HL-60 (cell line): ENCODE measurements around the gene MTG2.
A peak's percentile ranks its signal among the peaks of the same experiment; 100 is the strongest.

Experiments used
- DNase-seq, 2 experiments: peaks; one replicate each; pipeline ENCODE4 v3.0.0-alpha.2; 2010 to 2020; ENCODE audit warnings: low read depth in 1 of 2, low spot score in 1 of 2
- H3K27ac ChIP-seq: fragments of 250-450 bp; sonication (Bioruptor Pico); replicated peaks from 2 replicates; pipeline ENCODE4 v1.5.1; 2020; ENCODE audit warnings: mild to moderate bottlenecking, moderate library complexity
- H3K27me3 ChIP-seq: fragments of 250-450 bp; sonication (Bioruptor Pico); 2 replicates; pipeline ENCODE4 v1.5.1; 2021; ENCODE audit warnings: mild to moderate bottlenecking, moderate library complexity; ENCODE audit not compliant: insufficient read depth, poor library complexity, severe bottlenecking
- H3K4me3 ChIP-seq: replicated peaks from 2 replicates; pipeline ENCODE4 v1.5.1; 2011; ENCODE audit warnings: mild to moderate bottlenecking, control low read depth, low read length; ENCODE audit not compliant: insufficient read depth
- GABPA ChIP-seq: IDR thresholded peaks from 2 replicates; pipeline ENCODE4 v1.6.1; 2012; ENCODE audit warnings: low read depth
- POLR2AphosphoS5 ChIP-seq: IDR thresholded peaks from 2 replicates; pipeline ENCODE4 v1.6.1; 2012; ENCODE audit warnings: low read depth
- SPI1 ChIP-seq: IDR thresholded peaks from 2 replicates; pipeline ENCODE4 v1.6.1; 2012; ENCODE audit warnings: low read depth, mild to moderate bottlenecking, borderline replicate concordance
- TF ChIP-seq, protein P1 (sequence below): IDR thresholded peaks from 2 replicates; pipeline ENCODE4 v1.6.1; 2012; ENCODE audit warnings: low read depth; ENCODE audit not compliant: insufficient replicate concordance
- TF ChIP-seq, protein P2 (sequence below): IDR thresholded peaks from one replicate; pipeline ENCODE4 v1.5.1; 2011; ENCODE audit warnings: low read length, control low read depth, inconsistent platforms; ENCODE audit not compliant: insufficient read depth

The MTG2 gene

DNA sequence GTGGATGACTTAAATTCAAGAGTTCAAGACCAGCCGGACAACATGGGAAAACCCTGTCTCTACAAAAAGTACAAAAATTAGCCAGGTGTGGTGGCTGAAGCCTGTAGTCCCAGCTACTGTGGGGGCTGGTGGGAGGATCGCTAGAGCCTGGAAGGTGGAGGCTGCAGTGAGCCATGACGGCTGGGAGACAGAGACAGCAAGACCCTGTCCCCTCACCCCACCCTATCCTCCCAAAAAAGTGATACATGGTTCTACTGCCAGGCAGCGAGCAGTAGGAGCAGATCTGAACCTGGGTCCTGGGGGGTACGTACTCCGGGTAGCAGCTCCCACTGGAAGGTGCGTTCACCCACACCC lies 41.8 kb upstream of the MTG2 start:
- Histone ChIP-seq H3K27ac (peak overlapping the region; percentile 93), H3K4me3 (peak overlapping the region; percentile 11; the same call in 1 of the 2 replicates), H3K27me3 (no peaks in the 10 kb centered on the region)
- DNase-seq = no peak
- TF ChIP-seq, protein P1, sequence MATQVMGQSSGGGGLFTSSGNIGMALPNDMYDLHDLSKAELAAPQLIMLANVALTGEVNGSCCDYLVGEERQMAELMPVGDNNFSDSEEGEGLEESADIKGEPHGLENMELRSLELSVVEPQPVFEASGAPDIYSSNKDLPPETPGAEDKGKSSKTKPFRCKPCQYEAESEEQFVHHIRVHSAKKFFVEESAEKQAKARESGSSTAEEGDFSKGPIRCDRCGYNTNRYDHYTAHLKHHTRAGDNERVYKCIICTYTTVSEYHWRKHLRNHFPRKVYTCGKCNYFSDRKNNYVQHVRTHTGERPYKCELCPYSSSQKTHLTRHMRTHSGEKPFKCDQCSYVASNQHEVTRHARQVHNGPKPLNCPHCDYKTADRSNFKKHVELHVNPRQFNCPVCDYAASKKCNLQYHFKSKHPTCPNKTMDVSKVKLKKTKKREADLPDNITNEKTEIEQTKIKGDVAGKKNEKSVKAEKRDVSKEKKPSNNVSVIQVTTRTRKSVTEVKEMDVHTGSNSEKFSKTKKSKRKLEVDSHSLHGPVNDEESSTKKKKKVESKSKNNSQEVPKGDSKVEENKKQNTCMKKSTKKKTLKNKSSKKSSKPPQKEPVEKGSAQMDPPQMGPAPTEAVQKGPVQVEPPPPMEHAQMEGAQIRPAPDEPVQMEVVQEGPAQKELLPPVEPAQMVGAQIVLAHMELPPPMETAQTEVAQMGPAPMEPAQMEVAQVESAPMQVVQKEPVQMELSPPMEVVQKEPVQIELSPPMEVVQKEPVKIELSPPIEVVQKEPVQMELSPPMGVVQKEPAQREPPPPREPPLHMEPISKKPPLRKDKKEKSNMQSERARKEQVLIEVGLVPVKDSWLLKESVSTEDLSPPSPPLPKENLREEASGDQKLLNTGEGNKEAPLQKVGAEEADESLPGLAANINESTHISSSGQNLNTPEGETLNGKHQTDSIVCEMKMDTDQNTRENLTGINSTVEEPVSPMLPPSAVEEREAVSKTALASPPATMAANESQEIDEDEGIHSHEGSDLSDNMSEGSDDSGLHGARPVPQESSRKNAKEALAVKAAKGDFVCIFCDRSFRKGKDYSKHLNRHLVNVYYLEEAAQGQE = no peak
- TF ChIP-seq SPI1 (no peak), POLR2AphosphoS5 (no peak; the same call in 1 of the 2 replicates), GABPA (no peak)
- TF ChIP-seq, protein P2, sequence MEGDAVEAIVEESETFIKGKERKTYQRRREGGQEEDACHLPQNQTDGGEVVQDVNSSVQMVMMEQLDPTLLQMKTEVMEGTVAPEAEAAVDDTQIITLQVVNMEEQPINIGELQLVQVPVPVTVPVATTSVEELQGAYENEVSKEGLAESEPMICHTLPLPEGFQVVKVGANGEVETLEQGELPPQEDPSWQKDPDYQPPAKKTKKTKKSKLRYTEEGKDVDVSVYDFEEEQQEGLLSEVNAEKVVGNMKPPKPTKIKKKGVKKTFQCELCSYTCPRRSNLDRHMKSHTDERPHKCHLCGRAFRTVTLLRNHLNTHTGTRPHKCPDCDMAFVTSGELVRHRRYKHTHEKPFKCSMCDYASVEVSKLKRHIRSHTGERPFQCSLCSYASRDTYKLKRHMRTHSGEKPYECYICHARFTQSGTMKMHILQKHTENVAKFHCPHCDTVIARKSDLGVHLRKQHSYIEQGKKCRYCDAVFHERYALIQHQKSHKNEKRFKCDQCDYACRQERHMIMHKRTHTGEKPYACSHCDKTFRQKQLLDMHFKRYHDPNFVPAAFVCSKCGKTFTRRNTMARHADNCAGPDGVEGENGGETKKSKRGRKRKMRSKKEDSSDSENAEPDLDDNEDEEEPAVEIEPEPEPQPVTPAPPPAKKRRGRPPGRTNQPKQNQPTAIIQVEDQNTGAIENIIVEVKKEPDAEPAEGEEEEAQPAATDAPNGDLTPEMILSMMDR = no peak

DNA sequence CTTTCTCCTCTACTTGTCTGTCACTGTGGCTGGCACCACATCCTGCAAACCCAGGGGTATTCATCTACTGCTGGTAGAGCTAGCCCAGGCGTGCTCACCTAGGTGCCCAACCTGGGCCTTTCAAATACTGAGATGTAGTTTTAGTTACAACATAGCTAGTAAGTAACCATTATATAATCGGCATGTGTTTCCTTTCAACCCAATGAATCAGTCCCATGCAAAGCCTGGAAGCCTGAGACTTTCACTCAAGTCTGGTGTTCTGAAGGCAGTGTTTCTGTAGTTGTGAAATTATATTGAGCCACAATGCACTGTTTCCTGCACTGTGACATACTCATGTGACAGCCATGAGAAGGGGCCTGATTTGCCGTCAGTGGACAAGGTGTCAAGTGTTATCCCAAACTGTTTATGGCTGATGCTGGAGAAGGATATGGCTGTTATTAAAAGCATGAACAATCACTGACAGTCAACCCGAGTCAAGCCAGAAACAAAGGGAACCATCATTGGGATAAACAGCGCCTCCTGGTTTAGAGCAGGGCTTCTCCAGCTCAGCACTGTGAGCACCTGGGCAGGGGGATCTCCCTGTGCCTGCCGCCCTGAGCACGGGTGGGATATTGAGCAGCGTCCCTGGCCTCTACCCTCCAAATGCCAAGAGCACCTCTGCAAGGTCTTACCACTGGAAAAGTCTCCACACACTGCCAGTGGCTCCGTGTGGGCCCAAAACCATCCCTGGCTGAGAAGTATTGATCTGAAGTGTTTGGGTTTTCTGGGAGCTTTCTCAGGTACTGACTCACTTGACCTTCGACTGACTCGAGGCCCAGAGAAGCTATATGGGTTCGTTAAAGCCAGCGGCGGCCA lies 41.2 kb upstream of the MTG2 start:
- no peaks in the 10 kb centered on the region for H3K27me3 ChIP-seq
- DNase-seq = peak; percentile 55 to 68
- peak overlapping the region; percentile 68 for H3K4me3 ChIP-seq
- TF ChIP-seq, protein P2 = peak; percentile 24
- TF ChIP-seq POLR2AphosphoS5 = no peak; the same call in 1 of the 2 replicates
- H3K27ac ChIP-seq = peak overlapping the region; percentile 93

DNA sequence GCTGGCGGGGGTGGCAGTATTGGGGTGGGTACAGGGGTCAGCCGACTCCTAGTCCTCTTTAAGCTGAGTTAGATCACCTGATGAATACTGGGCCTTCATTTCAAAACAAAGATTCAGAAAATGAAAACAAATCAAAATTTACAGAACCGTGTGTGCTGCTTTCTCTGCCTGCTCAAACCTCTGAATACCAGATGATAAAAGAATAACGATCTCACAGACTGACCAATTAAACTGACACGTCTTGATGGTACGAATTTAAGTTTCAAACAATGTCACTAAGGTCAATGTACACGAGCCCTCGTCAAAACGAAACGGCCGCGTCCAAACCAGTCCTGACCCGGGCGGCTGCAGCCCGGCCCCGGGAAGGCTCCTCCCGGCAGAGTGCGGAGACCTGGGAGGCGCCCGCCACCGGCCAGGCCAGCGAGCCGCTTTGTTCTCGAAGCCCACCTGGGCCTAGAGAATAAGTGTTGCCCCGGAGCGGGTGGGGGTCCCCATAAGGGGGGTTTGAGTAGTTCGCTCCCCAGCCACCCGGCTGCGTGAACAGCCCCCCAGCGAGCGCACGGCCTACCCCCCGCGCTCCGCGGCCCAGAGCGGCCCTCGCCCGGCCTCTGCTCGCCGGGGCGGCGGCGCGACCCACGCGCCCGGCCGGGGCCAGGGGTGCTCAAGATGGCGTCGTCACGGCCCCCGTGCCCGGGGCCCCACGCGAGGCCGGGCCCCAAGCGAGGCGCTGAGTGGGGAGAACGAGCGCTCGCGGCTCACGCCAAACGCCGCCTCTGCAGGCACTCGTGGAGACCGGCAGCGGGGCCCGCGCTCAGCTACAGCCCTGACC lies 40.4 kb upstream of the MTG2 start:
- no peak for DNase-seq
- no peaks in the 10 kb centered on the region for H3K27me3 ChIP-seq
- H3K27ac ChIP-seq = peak overlapping the region; percentile 93
- TF ChIP-seq, protein P1 = no peak
- H3K4me3 ChIP-seq = peak overlapping the region; percentile 68

DNA sequence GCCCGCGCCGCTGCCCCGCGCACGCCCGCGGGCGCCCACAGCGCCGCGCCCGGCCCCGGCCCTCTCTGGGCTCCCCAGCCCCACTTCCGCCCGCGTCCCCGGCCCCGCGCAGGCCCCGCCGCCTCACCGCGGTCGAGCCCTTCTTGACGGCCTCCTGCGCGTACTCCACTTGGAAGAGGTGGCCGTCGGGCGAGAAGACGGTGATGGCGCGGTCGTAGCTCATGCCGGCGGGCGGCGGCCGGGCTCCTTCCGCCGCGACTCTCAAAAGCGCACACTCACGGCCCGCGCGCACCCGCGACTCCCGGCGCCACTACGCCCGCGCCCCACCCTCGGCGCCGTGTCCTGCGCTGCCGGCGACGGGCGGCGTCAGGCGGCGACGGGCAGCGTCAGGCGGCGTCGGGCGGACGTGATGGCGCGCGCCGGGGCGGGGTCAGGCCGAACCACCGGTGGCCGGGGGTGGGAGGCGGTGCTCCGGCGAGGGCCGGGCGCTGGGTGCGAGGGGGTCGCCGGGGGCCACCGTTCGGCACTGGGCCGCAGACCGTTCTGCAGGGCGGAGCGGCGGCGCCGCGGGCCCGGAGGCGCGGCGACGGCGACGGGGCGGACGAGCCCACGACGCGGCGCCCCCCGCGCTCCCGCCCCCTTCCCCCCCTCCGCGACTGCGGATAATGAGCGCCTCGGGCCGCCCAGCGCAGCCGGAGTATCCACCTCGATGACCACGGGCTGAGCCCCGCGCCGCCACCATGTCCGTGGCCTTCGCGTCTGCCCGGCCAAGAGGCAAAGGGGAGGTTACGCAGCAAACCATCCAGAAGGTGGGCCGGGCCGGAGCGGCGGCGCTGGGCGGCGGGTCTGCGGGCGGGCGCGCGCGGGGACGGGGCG lies 39.5 kb upstream of the MTG2 start, which contains the start of the genes PSMA7 and SS18L1:
TSS of gene PSMA7 (minus strand) at position 314 of the 876 bp plus-strand sequence. CDS start at position 223, 91 bp downstream.
TSS of gene SS18L1 (plus strand) at position 689 of the 876 bp plus-strand sequence. CDS start at position 741, 52 bp downstream.
- DNase-seq = peak; percentile 73 to 78
- TF ChIP-seq POLR2AphosphoS5 = peak; percentile 54; the same call in 1 of the 2 replicates
- TF ChIP-seq, protein P2 = no peak
- Histone ChIP-seq H3K27ac (peak within 1 kb of the TSS; percentile 93), H3K4me3 (peak within 1 kb of the TSS; percentile 81), H3K27me3 (no peaks in the 10 kb centered on the region)
